Stimulated activated CD8-positive, alpha-beta memory T cell treated with anti-CD3 and anti-CD28 coated beads, Interleukin-2, amount 100 ng/mL, for 48 hours (primary cell): ENCODE measurements around the gene SYNGR4.
"Not testable (repeated sequence)": the region's sequence is repeated elsewhere in the genome, so short reads cannot be mapped to it uniquely, and the experiment has no call there.

Experiments
- DNase-seq, 2 donors: peaks; one replicate each; pipeline ENCODE4 v3.0.0-alpha.2; 2020; ENCODE audit warnings: low read depth in 2 of 2

SYNGR4 gene

DNA sequence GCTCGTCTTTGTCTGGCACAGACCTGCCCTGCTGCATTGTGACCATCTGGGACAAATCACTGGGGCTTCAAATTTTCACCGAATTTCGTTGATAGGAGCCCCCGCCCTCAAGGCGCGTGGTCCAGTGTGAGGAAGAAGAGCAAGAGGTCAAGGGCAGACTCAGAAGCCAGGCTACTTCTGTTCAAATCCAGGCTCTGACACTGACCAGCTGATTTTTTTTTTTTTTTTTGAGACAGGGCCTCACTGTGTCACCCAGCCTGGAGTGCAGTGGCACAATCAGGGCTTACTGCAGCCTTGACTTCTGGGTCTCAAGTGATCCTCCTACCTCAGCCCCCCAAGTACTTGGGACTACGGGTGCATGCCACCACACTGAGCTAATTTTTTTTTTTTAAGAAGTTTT lies 7.2 kb downstream of the SYNGR4 start:
- no peak for DNase-seq

DNA sequence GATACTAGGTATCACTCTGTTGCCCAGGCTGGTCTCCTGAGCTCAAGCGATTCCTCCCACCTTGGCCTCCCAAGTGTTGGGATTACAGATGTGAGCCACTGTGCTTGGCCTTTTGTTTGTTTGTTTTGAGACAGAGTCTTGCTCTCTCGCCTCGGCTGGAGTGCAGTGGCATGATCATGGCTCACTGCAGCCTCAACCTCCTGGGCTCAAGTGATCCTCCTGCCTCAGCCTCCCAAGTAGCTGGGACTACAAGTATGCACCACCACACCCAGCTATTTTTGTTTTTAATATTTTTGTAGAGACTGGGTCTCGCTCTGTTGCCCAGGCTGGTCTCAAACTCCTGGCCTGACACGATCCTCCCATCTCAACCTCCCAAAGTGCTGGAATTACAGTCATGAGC lies 7.6 kb downstream of the SYNGR4 start:
- DNase-seq, result not testable (repeated sequence)

DNA sequence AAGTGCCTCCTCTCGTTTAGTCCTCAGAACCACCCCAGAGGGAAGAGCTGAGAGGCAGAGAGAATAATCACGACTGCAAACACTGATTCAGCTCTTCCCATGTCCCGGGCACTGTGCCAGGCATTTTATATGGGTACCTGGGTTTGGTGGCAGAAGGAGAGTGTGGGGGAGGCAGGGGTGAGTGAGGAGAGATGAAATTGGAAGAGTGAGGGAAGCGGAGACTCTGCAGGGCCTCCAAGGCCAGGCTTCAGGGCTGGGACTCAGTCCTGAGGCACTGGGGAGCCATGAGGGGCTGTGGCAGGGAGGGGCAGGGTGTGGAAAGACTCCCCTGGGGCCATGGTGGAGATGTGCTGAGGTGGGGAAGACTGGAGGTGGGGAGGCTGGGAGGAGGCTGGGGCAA lies 8.7 kb downstream of the SYNGR4 start:
- DNase-seq, result no peak

DNA sequence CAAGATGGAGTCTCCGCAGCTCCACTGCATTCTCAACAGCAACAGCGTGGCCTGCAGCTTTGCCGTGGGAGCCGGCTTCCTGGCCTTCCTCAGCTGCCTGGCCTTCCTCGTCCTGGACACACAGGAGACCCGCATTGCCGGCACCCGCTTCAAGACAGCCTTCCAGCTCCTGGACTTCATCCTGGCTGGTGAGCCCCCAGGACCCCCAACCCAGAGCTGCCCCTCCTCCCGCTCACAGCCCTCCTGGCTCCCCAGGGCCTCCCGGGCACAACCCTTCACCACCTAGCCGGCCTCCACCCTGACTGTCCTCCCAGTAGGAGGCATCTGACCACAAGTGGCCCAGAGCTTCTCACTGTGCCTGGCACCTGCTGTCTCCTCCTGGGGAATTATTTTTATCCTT lies 9.4 kb downstream of the SYNGR4 start:
- DNase-seq, result no peak

DNA sequence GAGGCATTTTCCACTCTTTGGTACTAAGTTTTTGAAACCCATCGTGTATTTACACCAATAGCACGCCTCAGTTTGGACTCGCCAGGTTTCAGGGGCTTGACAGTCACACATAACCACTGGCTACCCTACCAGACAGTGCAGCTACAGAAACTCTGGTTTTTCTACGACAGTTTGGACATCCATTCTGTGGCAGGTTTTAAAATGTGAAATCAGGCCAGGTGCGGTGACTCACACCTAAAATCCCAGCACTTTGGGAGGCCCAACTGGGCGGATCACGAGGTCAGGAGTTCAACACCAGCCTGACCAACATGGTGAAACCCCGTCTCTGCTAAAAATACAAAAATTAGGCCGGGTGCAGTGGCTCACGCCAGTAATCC lies 14.0 kb downstream of the SYNGR4 start:
- no peak for DNase-seq

DNA sequence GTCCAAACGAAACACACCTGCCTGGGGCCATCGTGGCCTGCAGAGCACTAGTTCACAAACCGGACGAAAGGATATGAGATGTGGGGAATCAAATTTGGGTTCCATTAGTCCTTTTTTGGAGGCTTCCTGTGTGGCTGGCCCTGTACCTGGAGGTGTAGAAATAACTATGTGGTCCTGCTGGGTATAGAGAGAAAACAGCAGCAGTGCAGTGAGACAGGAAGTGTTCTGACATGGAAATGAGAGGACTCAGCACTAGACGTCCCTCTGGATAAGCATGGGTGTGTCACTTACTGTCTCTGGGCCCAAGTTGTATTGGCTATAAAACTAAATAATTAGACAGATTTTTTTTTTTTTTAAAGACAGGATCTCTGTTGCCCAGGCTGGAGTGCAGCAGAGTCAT lies 14.9 kb downstream of the SYNGR4 start:
- no peak for DNase-seq

DNA sequence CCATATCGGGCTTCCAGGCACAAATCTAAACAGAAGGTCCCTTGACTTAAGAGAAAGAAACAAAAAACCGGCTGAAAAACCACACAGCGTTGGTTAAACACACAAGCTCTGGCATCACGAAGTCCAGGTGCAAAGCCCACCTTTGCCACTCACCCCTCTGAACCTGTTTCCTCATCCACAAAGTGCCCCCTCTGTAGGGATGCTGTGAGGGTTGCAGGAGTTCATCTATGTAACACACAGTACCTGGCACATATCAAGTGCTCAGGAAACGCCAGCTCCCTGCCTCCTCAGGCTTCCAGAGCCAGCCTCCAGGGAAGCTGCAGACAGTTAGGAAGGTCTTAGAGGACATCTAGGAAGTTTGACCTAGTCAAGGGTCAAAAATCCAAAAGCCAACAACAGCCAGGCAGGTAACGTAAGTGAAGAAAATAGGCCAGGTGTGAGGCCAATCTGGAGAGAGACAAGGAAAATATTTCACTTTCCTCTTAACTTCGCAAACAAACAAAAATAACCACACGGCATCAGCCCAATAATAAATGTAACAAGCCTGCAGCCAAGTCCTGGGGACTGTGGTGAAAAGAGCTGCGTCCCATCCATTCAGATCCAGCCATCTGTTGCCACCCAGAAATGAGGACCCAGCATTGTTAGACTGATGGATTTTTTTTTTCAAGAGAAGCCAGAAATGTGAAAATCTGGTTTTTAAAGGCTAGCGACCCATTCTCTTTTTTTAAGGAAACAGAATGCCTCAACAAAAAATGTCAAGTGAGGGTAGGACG lies 17.2 kb downstream of the SYNGR4 start:
- no peak for DNase-seq

DNA sequence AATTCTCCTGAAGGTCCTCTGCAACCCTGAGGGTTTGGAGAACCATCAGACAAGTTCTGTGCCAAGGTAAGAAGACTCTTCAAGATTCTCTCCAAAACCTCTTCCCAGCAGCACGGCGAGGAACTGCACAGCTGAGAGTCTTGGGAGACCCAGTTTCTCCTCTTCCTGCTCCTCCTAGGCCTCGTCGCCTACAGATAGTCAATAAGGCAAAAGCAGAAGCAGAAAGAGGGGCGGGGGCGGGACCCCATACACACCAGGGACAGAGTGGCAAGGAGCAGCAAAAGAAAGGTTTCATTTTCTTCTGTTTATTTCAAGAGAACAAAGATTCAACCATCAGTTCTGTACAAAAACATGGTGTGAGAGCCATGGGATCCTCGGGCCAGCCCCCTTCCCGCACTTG lies 18.1 kb downstream of the SYNGR4 start:
- no peak for DNase-seq

DNA sequence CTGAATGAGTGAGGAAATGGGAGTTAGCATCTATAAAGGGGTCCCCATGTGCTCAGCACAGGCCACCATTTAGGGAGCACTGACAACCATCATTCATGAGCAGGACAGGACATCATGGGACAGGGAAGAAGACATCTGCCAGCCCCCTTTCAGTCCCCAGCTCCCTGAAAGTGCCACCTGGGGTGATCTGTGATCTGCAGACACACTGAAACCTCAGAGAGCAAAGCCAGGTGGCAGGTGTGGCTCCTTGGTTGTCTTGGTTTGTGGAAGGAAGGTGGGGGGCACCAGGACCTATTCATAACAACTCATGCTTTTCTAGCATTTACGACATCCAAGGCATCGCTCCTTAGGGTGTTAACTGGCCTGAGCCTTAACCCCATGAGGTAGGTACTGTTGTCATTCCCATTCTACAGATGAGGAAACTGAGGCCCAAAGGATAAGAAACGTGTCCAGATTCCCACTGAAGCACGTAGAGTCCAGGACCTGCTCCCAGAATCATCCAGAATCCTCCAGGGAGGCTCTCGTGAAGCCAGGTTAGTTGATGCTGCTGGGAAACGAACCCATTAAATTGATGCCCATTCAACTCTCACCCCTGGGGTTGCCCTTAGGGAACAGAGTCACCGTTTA lies 21.4 kb downstream of the SYNGR4 start:
- no peak for DNase-seq

DNA sequence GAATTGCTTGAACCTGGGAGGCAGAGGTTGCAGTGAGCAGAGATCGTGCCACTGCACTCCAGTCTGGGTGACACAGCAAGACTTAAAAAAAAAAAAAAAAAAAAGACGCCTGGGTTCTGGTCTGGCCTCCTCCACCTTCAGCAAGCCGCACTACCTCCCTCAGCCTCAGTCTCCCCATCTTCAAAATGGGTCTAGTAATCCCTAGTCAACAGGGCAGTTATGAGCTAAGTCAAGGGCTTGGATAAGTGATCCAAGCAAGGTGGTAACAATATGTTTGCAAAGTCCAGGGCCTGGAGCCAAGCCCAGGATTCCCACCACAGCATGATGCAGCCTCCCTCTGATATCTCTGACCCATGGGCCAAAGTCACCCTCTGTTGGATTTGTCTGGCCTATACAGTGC lies 22.8 kb downstream of the SYNGR4 start:
- no peak for DNase-seq

DNA sequence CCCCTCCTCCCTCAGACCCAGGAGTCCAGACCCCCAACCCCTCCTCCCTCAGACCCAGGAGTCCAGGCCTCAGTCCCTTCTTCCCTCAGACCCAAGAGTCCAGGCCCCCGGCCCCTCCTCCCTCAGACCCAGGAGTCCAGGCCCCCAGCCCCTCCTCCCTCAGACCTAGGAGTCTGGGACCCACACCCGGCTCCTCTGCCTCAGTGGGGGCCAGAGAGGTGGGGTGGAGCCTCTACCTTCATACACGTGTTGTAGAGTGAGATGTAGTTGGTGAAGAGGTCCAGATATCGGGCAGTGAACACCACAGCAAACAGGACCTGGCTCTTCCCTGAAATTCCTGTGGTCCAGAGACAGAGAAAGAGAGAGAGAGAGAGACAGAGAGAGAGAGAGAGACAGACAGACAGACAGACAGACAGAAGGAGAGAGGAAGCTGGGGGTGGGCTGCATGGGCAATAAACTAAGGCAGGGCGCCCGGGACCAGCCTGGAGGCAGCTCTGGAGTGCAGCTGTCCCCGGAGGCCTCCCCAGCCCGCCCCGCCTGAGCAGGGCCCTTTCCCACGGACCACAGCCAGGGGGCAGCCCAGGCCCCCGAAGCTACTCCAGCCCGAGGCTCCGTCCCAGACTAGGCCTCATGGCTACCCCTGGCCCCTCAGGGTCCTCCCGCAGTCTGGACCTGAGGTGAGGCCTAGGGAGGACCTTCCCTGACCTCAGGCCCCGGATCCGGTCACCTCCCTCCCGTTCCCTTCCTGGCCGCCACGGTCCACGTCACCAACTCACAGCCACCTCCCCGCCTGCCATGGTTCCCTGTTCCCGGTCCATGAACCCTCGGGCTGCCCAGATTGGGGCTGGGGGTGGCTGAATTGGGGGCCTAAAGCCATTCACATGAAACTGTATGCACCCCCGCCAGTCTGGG lies 26.3 kb downstream of the SYNGR4 start:
- DNase-seq, result peak; percentile 50 to 60

DNA sequence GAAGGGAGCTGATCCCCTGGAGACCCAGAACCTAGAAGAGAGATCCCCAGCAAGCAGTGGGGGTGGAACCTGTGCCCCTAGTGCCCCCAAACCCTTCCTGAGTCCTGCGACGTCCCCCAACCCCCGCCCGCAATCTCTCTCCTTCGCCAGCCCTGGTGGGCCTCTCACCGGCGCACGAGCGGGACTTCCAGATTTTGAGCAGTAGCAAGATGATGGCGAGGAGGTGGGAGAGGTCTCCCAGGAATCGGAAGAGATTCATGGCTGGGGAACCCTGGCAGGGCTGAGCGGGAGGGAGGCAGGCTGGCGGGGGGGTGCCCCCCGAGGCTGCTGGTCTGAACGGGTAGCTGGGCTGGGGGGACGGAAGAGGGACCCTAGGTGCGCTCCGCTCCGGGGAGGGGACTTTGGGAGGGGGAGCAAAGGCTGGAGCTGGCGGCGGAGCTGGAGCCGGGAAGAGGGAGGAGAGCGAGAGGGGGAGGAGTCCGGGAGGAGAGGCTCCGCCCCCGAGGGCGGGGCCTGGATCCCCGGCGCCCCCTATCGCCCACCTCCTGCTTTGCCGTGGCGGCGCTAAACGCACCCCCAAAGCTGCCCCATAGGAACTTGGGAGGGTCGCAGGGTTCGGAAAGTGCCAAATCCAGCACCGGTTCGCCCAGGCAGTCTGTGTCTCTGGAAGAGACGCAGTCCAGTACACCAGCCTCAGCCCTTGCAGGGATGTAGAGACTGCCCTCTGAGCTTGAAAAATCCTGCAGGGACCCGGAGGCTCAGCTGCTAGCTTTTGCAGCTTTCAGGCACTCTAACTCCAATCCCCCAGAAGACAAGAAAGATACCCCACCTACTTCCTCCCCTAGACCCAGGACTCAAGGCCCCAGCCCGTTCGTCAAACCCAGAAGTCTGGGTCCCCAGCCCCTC lies 27.2 kb downstream of the SYNGR4 start, which contains the start of gene KDELR1:
Gene KDELR1 (minus strand): TSS at position 452 of the 906 bp plus-strand sequence. CDS start 193 bp downstream, at position 259.
- peak; percentile 59 to 65 for DNase-seq

DNA sequence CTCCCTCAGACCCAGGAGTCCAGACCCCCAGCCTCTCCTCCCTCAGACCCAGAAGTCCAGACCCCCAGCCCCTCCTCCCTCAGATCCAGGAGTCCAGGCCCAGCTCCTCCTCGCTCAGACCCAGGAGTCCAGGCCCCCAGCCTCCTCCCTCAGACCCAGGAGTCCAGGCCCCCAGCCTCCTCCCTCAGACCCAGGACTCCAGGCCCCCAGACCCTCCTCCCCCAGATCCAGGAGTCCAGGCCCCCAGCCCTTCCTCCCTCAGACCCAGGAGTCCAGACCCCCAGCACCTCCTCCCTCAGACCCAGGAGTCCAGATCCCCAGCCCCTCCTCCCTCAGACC lies 27.8 kb downstream of the SYNGR4 start:
- DNase-seq, result not testable (repeated sequence)

DNA sequence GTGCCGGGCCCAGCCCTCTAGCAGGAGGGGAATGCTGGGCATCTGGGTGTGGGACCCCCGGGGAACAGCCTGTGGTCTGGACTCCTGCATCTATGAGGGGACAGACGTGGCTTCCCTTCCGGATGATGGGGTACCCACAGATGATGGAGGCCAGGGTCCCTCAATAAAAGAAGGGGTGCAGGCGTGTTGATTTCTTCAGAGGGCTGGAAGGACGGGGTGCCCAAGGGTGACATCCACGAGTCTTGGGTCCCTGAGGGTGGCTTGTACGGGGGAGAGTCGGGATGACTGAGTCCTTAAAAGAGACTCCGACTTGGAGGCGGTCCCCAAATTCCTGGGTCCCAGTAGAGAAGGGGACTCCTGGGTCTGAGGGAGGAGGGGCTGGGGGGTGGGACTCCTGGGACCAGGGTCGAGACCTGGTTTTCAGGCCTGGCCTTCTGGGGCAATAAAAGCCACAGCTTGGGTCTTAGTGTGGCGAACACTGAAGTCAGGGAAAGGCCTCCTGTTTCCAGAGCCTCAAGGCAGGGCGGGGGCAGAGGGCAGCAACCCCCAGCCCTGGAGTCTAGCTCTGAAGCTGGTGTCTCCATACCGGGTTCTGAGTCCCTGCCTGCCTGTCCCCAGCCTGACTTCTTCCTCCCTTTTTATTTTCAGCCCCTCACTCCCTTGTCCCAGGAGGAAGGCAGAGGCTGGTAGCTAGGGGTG lies 28.8 kb downstream of the SYNGR4 start:
- DNase-seq, result no peak

DNA sequence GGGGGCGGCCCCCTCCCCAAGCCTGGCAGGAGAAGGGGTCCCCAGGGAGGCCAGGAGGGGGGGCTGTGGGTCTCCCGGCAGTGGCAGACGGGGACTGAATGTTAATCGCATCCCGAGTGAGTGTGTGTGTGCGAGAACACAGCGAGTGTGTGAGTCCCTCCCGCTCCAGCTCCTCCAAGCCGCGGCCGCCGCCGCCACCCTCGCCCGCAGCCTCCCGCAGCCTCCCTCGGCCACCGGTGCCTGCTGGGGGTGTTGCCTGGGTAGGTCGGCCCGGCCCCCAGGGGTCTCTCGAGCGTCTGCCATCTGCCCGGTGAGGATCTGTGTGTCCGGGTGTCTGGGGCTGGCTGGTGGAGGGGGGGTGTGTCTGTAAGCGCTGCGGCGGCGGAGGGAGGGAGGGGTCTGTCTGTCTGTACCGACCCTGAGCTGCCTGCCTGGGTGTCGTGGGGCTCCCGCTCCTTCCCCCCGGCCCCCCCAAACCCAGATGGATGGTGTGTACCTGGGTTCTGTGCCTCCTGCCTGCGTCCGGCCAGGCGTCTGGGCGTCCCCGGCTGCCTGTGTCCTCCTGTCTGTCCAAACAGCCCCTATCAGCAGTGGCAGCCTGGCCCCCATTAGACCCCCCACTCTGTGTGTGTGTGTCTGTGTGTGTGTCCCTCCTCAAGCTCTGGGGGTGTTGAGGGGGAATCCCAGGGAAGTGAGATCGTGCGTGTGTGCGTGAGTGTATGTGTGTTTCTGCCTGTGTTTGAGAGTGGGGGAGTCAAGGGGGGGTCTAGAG lies 29.6 kb downstream of the SYNGR4 start, which contains the start of gene GRIN2D:
Gene GRIN2D (plus strand): TSS at position 110 of the 772 bp plus-strand sequence. CDS start 4,725 bp downstream, outside the sequence.
- DNase-seq, result no peak

DNA sequence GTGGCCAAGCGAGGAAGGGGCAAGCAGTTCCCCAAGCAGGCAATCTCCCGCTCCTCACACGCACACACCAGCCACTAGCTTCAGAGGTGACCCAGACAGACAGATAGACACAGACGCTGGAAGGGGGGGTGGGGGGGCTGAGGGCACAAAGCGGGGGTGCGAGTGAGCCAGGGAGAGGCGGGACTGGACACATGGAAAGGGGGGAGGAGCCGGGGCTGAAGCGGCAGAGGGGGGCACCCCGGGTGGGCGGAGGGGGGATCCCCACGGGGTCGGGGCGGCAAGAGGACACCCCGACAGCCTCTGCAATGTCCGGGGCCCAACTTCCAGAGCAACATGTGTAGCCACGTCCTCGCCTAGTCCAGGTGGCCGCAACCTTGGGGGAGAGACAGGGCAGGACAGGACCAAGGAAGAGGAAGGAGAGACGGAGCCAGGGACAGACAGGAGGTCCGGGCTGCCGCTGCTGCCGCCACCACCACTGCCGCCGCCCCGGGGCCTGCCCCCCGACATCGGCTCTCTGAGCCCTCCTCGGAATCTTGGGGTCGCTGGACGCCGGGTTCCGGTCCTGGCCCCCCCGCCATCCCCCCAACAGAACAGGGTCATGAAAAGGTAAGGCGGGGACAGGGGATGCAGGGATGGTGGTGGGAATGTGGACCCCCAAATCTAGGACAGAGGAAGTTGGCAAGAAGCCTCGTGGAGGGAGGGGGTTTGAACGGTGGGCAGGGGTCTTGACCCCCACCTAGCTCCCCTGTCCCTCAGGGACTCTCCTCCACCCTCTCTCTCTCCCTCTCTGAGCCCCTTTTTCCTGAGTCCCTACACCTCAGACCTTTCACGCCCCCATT lies 30.4 kb downstream of the SYNGR4 start:
- DNase-seq, result no peak

DNA sequence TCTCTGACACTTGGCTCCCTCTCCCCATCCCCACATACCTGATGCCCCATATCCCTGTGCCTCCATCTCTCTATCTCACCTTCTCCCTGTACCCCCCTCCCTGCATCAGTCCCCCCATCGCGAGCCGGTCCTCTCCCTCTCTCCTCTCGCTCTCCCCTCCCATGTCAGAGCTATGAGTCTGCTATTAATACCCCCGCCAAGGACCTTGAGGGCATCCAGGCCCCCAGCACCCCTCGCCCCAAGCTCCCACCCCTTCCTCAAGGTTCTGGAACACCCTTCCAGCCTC lies 30.9 kb downstream of the SYNGR4 start:
- no peak for DNase-seq

DNA sequence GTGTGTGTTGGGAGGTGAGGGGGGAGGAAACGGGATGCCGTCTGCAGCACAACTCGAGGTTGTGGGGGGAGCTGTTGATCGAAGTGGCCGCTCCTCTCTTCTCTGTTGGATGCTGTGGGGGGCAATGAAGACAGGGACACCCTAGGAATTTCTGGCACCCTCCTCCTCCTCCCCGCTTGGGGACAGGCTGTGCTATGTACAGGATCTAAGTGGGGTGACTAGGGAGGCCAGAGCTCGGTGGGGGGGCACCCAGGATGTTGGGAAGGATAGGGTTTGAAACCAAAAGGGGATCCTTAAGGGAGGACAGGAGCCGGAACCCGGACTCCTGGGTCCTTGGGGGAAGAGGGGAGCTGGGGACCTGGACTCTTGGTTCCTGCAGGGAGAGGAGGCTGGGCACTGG lies 31.3 kb downstream of the SYNGR4 start:
- DNase-seq, result no peak
